Amniotic stem cell (primary cell): ENCODE results near the gene OR51S1.
"Not testable (repeated sequence)": the region's sequence is repeated elsewhere in the genome, so short reads cannot be mapped to it uniquely, and the experiment has no call there.

ENCODE experiments used
- DNase-seq: peaks from one replicate; lab custom pipeline; 2025; lab: John Stamatoyannopoulos, UW

OR51S1 gene

GRCh38 chr11:4848908-4849532, at the start of gene OR51S1:
Gene OR51S1 (minus strand): TSS chr11:4849208. CDS start chr11:4849208, 0 bp downstream.
- DNase-seq: no peak

GRCh38 chr11:4891996-4892640, 43.1 kb upstream of the OR51S1 start:
- no peak for DNase-seq

- no peak for DNase-seq
These were observed 41.3 kb upstream of the OR51S1 start for GRCh38 chr11:4890279-4890678.

- DNase-seq: no peak
These were observed 38.6 kb upstream of the OR51S1 start for GRCh38 chr11:4887591-4887990.

GRCh38 chr11:4886186-4886585, 37.2 kb upstream of the OR51S1 start:
- no peak for DNase-seq

- no peak for DNase-seq
These were observed 35.4 kb upstream of the OR51S1 start for GRCh38 chr11:4884361-4884760.

- no peak for DNase-seq
These were observed 33.5 kb upstream of the OR51S1 start for GRCh38 chr11:4882543-4882942.

GRCh38 chr11:4881860-4882500, 33.0 kb upstream of the OR51S1 start, which contains the start of gene OR51T1:
Gene OR51T1 (plus strand): TSS chr11:4881900. CDS start chr11:4881900, 0 bp downstream.
- no peak for DNase-seq

- DNase-seq: no peak
These were observed 32.2 kb upstream of the OR51S1 start for GRCh38 chr11:4881188-4881587.

- DNase-seq: no peak
These were observed 16.8 kb upstream of the OR51S1 start for GRCh38 chr11:4865855-4866254.

GRCh38 chr11:4863876-4864275, 14.9 kb upstream of the OR51S1 start:
- DNase-seq: no peak

- no peak for DNase-seq
These were observed 13.6 kb upstream of the OR51S1 start for GRCh38 chr11:4862447-4863236.

- not testable (repeated sequence) for DNase-seq
These were observed 5.3 kb upstream of the OR51S1 start for GRCh38 chr11:4854286-4854685.

GRCh38 chr11:4851033-4851432, 2.0 kb upstream of the OR51S1 start:
- DNase-seq: no peak

GRCh38 chr11:4839851-4840549, 9.0 kb downstream of the OR51S1 start:
- no peak for DNase-seq

GRCh38 chr11:4830909-4831308, 18.1 kb downstream of the OR51S1 start:
- no peak for DNase-seq

GRCh38 chr11:4830346-4830745, 18.7 kb downstream of the OR51S1 start:
- DNase-seq: no peak

GRCh38 chr11:4826425-4826824, 22.6 kb downstream of the OR51S1 start:
- DNase-seq: no peak

GRCh38 chr11:4825132-4825531, 23.9 kb downstream of the OR51S1 start:
- DNase-seq: no peak

- DNase-seq: no peak
These were observed 28.0 kb downstream of the OR51S1 start, which contains the start of gene OR51F2 for GRCh38 chr11:4821021-4821420. Gene OR51F2 (plus strand): TSS chr11:4821321. CDS start chr11:4821422, 101 bp downstream.

GRCh38 chr11:4809246-4809645, 39.8 kb downstream of the OR51S1 start:
- no peak for DNase-seq

GRCh38 chr11:4808476-4808875, 40.5 kb downstream of the OR51S1 start:
- no peak for DNase-seq
